22Rv1 (cell line): ENCODE results near the gene FXYD6.

Source experiments
- CTCF ChIP-seq: fragments of 450-650 bp; IDR thresholded peaks from 2 replicates; pipeline ENCODE4 v1.5.1; 2017; ENCODE audit warnings: mild to moderate bottlenecking
- ZFX ChIP-seq: fragments of 450-650 bp; IDR thresholded peaks from 2 replicates; pipeline ENCODE4 v1.6.1; 2017; ENCODE audit warnings: antibody characterized with exemption, borderline replicate concordance

- TF ChIP-seq CTCF (no peak), ZFX (no peak)
These were observed 43.3 kb upstream of the FXYD6 start for GRCh38 chr11:117919781-117920221.
